ENCODE data around the gene DAAM2. TPM values are rescaled to one million over a fixed set of nuclear protein-coding genes. Genes with fewer than 3 reads are reported as not detected.

Gene DAAM2
- total and polyA plus RNA-seq, 3 experiments from 2014 or later, result not detected

DNA sequence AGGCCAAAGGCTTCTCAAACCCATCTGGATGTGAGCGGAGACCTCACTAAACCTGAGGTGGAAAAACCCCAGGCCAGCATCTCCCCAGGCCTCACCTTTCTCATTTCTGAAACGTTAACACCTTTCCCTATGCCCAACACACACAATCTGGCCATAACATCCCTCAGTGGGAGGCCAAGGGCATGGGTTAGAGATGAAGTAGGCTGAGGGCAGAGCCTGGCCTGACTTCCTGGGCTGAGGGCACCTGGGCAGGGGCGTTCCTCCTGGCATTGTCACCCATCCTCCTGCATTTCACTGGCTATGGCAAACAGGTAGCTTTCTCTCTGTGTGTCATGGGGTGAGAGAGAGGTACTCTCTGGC is 133.7 kb downstream of the DAAM2 start:
- Histone ChIP-seq H3K9me3 (ENCODE audit: low read length) (no peaks in the 10 kb centered on the region), H3K27ac (ENCODE audit: low read depth, low read length) (no peak overlapping the region), H3K4me3 (ENCODE audit: low read length) (no peak overlapping the region), H3K27me3 (ENCODE audit: insufficient read depth, low read length, poor library complexity, severe bottlenecking) (no peaks in the 10 kb centered on the region), H3K4me1 (ENCODE audit: insufficient read depth, low read length) (no peaks in the 10 kb centered on the region), H3K36me3 (ENCODE audit: insufficient read depth, low read length) (no peaks in the 10 kb centered on the region)
- H3K4me3 Mint-ChIP-seq, result no peak overlapping the region
- H3K9me3 Mint-ChIP-seq, result peaks cover 0 to 4% (median 0%) of the 10 kb centered on the region in 5 donors
- H3K4me1 Mint-ChIP-seq, result peaks cover 0 to 4% (median 0%) of the 10 kb centered on the region in 3 donors
- CTCF ChIA-PET, result no interaction called here
- H3K36me3 Mint-ChIP-seq, result no peaks in the 10 kb centered on the region
- DNase-seq, result no peak
- H3K27me3 Mint-ChIP-seq, result peaks cover 3 to 4% of the 10 kb centered on the region in 2 donors
- POLR2A ChIA-PET, result no interaction called here
- H3K27ac Mint-ChIP-seq, result peak overlapping the region in 1 of 8 donors; percentile 65

DNA sequence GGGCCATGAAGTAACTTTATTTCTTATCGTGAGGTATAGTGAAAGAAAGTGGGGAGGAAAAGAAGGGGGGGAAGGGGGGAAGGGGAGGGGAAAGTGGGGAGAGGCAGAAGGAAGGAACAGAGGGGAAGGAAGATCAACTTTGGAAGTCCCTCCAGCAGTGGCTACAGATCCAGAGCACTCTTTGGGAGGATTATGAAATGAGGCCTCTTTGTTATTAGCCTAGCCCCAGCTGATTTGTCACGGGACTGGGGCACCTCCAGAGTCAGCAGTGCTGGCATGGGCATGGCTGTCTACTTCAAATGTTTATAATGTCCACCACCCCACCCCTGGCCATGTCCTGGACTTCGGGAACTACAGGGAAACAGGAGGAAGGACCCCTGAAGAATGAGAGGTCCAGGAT is 134.5 kb downstream of the DAAM2 start:
- Histone ChIP-seq H3K27me3 (ENCODE audit: insufficient read depth, low read length, poor library complexity, severe bottlenecking) (no peaks in the 10 kb centered on the region), H3K9me3 (ENCODE audit: low read length) (no peaks in the 10 kb centered on the region), H3K36me3 (ENCODE audit: insufficient read depth, low read length) (no peaks in the 10 kb centered on the region), H3K4me1 (ENCODE audit: insufficient read depth, low read length) (no peaks in the 10 kb centered on the region), H3K4me3 (ENCODE audit: low read length) (no peak overlapping the region), H3K27ac (ENCODE audit: low read depth, low read length) (no peak overlapping the region)
- ChIA-PET CTCF (no interaction called here), POLR2A (no interaction called here)
- Mint-ChIP-seq H3K27me3 (peaks cover 3 to 7% of the 10 kb centered on the region in 2 donors), H3K4me3 (no peak overlapping the region), H3K4me1 (peaks cover 0 to 4% (median 0%) of the 10 kb centered on the region in 3 donors), H3K36me3 (no peaks in the 10 kb centered on the region), H3K9me3 (peaks cover 0 to 4% (median 0%) of the 10 kb centered on the region in 5 donors), H3K27ac (peak overlapping the region in 1 of 8 donors; percentile 65)
- no peak for DNase-seq

DNA sequence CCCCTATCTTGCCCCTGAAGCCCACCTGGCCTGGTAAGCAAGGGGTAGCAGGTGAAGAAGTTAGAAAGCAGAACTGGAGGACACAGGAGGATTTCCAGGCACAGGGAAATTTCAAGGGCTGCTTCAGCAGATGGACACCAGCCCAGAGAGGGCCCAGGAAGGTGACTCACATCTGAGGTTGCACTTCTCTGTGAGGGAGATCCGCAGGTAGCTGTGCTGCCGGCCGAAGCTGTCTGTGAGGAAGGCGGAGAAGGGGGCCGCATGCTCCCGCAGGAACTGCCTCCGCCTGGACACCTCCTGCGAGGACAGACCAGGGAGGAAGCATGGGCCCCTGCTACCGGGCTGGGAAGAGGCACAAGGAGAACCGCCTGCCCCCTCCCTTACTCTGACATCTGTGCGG is 135.0 kb downstream of the DAAM2 start:
- Mint-ChIP-seq H3K27ac (no peak overlapping the region), H3K36me3 (no peaks in the 10 kb centered on the region), H3K4me1 (peaks cover 0 to 4% (median 0%) of the 10 kb centered on the region in 3 donors), H3K4me3 (no peak overlapping the region), H3K9me3 (peaks cover 0 to 4% (median 3%) of the 10 kb centered on the region in 5 donors), H3K27me3 (peaks cover 6 to 12% of the 10 kb centered on the region in 2 donors)
- ChIA-PET POLR2A (no interaction called here), CTCF (no interaction called here)
- H3K27me3 ChIP-seq (ENCODE audit: insufficient read depth, low read length, poor library complexity, severe bottlenecking), result no peaks in the 10 kb centered on the region
- H3K4me1 ChIP-seq (ENCODE audit: insufficient read depth, low read length), result no peaks in the 10 kb centered on the region
- no peak overlapping the region for H3K4me3 ChIP-seq (ENCODE audit: low read length)
- no peaks in the 10 kb centered on the region for H3K36me3 ChIP-seq (ENCODE audit: insufficient read depth, low read length)
- H3K27ac ChIP-seq (ENCODE audit: low read depth, low read length), result no peak overlapping the region
- DNase-seq, result no peak
- H3K9me3 ChIP-seq (ENCODE audit: low read length), result no peaks in the 10 kb centered on the region

DNA sequence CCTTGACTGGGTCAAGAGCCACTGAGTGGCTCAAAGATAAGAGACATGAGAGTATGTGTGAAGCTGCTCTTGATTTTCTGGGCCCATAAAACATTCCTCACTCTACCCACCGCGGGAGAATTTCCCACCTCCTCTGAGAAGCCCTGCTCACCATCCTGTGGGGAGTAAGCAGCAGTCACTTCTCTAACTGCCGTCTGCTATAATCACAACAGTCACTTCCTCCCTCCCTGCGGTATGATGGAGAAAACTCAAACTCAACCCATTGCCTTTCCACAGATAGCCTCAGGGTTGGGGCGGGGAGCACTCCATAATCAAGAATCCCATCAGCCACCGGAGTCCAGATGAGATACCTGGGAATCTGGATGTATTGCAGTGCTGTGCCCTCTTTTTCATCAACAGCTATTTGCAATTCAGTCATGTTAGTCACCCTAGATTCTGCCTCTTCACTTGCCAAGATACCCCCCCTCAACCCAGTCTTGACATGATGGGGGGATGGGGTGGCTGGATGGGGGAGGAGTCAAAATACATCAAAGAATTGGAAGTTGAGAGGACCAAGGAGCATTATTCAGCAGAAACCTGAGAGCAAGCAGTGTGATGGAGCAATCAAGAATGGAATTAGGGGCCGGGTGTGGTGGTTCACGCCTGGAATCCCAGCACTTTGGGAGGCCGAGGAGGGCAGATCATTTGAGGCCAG is 137.0 kb downstream of the DAAM2 start:
- ChIA-PET CTCF (no interaction called here), POLR2A (no interaction called here)
- peaks cover 0 to 8% (median 7%) of the 10 kb centered on the region in 3 donors for H3K4me1 Mint-ChIP-seq
- H3K27ac ChIP-seq (ENCODE audit: low read depth, low read length), result no peak overlapping the region
- H3K36me3 Mint-ChIP-seq, result no peaks in the 10 kb centered on the region
- H3K4me3 ChIP-seq (ENCODE audit: low read length), result no peak overlapping the region
- peaks cover 14 to 30% of the 10 kb centered on the region in 2 donors for H3K27me3 Mint-ChIP-seq
- H3K9me3 Mint-ChIP-seq, result peaks cover 0 to 7% (median 3%) of the 10 kb centered on the region in 5 donors
- no peak overlapping the region for H3K27ac Mint-ChIP-seq
- no peak for DNase-seq
- no peak overlapping the region for H3K4me3 Mint-ChIP-seq
- no peaks in the 10 kb centered on the region for H3K4me1 ChIP-seq (ENCODE audit: insufficient read depth, low read length)
- no peaks in the 10 kb centered on the region for H3K9me3 ChIP-seq (ENCODE audit: low read length)
- no peaks in the 10 kb centered on the region for H3K27me3 ChIP-seq (ENCODE audit: insufficient read depth, low read length, poor library complexity, severe bottlenecking)
- H3K36me3 ChIP-seq (ENCODE audit: insufficient read depth, low read length), result no peaks in the 10 kb centered on the region

DNA sequence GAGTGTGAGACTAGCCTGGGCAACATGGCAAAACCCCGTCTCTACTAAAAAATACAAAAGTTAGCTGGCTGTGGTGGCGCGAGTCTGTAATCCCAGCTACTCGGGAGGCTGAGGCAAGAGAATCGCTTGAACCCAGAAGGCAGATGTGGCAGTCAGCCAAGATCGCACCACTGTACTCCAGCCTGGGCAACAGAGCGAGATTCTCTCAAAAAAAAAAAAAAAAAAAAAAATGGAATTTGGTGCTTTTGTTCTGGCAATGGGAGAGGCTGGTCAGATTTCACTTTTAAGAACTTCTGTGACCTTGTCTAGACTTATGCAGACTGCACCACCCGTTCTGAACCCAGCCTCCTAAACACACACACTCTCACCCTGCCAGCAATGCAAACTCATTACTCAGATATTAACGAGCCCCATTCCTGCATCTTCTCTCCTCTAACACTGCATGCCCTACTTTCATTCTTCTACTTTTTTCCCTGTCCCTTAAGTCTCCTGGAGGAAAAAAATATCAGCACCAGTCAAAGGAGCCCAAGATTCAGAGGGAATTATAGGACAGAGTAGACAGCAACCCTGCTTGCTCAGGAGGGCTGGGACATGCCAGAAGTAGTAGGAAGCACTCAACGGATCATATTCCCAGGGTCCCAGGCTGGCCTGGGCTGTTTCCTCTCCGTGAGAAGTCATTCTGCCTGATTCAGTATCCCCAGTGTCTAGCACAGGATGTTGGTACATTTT is 137.7 kb downstream of the DAAM2 start:
- H3K27ac Mint-ChIP-seq, result no peak overlapping the region
- no peak for DNase-seq
- no peaks in the 10 kb centered on the region for H3K27me3 ChIP-seq (ENCODE audit: insufficient read depth, low read length, poor library complexity, severe bottlenecking)
- POLR2A ChIA-PET, result no interaction called here
- H3K36me3 ChIP-seq (ENCODE audit: insufficient read depth, low read length), result no peaks in the 10 kb centered on the region
- H3K9me3 Mint-ChIP-seq, result peaks cover 0 to 7% (median 3%) of the 10 kb centered on the region in 5 donors
- H3K4me3 ChIP-seq (ENCODE audit: low read length), result no peak overlapping the region
- H3K4me1 ChIP-seq (ENCODE audit: insufficient read depth, low read length), result peaks cover 5% of the 10 kb centered on the region
- CTCF ChIA-PET, result no interaction called here
- H3K27me3 Mint-ChIP-seq, result peaks cover 14 to 30% of the 10 kb centered on the region in 2 donors
- H3K9me3 ChIP-seq (ENCODE audit: low read length), result no peaks in the 10 kb centered on the region
- no peaks in the 10 kb centered on the region for H3K36me3 Mint-ChIP-seq
- peaks cover 0 to 10% (median 9%) of the 10 kb centered on the region in 3 donors for H3K4me1 Mint-ChIP-seq
- no peak overlapping the region for H3K27ac ChIP-seq (ENCODE audit: low read depth, low read length)
- H3K4me3 Mint-ChIP-seq, result no peak overlapping the region

DNA sequence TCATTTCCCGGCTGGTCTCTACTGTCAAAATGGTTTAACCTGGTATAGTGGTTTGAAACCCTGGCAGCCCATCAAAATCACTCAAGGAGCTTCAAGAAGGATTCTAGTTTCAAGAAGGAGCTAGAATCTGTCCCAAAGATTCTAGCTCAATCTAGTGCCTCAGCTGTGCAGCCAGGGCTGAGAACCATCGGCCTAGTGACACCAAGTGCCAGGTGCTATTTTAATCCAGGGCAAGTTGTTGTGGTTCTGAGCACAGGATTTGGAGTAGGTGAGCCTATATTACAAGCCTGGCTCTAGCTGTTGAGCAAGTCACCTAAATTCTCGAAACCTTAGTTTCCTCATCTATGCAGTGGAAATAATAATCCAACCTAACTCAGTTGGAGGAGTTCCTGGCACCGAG is 138.4 kb downstream of the DAAM2 start:
- no peak overlapping the region for H3K27ac Mint-ChIP-seq
- H3K9me3 Mint-ChIP-seq, result peaks cover 0 to 7% (median 3%) of the 10 kb centered on the region in 5 donors
- Histone ChIP-seq H3K4me1 (ENCODE audit: insufficient read depth, low read length) (peaks cover 10% of the 10 kb centered on the region), H3K9me3 (ENCODE audit: low read length) (no peaks in the 10 kb centered on the region), H3K36me3 (ENCODE audit: insufficient read depth, low read length) (no peaks in the 10 kb centered on the region), H3K27ac (ENCODE audit: low read depth, low read length) (no peak overlapping the region), H3K4me3 (ENCODE audit: low read length) (no peak overlapping the region), H3K27me3 (ENCODE audit: insufficient read depth, low read length, poor library complexity, severe bottlenecking) (no peaks in the 10 kb centered on the region)
- DNase-seq, result no peak
- H3K4me3 Mint-ChIP-seq, result no peak overlapping the region
- peaks cover 0 to 10% (median 9%) of the 10 kb centered on the region in 3 donors for H3K4me1 Mint-ChIP-seq
- ChIA-PET CTCF (no interaction called here), POLR2A (no interaction called here)
- H3K27me3 Mint-ChIP-seq, result peaks cover 18 to 35% of the 10 kb centered on the region in 2 donors
- H3K36me3 Mint-ChIP-seq, result no peaks in the 10 kb centered on the region

DNA sequence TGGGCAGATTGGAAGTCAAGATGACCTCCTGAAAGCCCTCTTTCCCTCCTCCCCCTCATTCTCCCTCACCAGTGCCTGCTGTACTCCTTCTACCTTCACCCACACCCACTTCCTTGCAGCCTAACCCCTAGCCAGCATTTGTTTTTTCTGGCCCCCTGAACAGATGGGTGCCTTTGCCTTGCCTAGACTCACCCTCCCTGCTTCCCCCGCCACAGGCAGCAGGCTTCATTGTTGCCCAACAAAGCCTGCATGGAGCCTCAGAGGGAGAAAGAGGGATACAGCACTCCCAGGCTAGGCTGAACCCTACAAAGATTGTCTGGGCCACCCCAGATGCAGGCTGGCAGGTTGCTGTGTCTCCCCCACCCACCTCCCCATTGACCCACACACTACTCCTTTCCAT is 139.4 kb downstream of the DAAM2 start:
- ChIA-PET CTCF (no interaction called here), POLR2A (no interaction called here)
- H3K27ac ChIP-seq (ENCODE audit: low read depth, low read length), result no peak overlapping the region
- Mint-ChIP-seq H3K36me3 (no peaks in the 10 kb centered on the region), H3K4me1 (peaks cover 0 to 9% (median 6%) of the 10 kb centered on the region in 3 donors), H3K27me3 (peaks cover 20 to 44% of the 10 kb centered on the region in 2 donors), H3K4me3 (no peak overlapping the region), H3K9me3 (peaks cover 0 to 7% (median 0%) of the 10 kb centered on the region in 5 donors), H3K27ac (peak overlapping the region in 1 of 8 donors; percentile 83)
- DNase-seq, result no peak
- H3K27me3 ChIP-seq (ENCODE audit: insufficient read depth, low read length, poor library complexity, severe bottlenecking), result no peaks in the 10 kb centered on the region
- no peaks in the 10 kb centered on the region for H3K36me3 ChIP-seq (ENCODE audit: insufficient read depth, low read length)
- H3K4me1 ChIP-seq (ENCODE audit: insufficient read depth, low read length), result peaks cover 10% of the 10 kb centered on the region
- no peak overlapping the region for H3K4me3 ChIP-seq (ENCODE audit: low read length)
- H3K9me3 ChIP-seq (ENCODE audit: low read length), result no peaks in the 10 kb centered on the region

DNA sequence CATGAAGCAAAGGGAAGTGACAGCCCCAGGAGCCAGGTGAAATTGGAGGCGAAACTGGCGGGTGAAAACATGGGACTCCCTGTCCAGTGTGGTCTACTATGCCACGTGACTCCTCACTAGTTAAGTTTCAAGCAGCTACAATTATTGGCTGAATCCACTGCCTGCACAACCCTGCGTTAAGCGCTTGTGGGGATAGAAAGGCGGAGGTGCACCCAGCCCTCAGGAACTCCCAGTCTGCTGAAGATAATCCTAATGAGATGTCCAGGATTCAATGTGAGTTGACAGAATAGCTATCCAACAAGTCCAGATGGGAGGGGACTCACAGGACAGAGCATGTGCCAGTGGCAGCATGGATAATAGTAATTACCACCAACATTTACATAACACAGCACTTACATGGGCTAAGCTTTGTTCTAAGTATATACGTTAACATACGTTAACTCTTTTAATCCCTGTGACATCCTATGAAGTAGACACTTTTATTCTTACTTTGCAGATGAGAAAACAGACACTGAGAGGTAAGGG is 140.3 kb downstream of the DAAM2 start:
- H3K27ac ChIP-seq (ENCODE audit: low read depth, low read length), result no peak overlapping the region
- no peak for DNase-seq
- H3K9me3 ChIP-seq (ENCODE audit: low read length), result no peaks in the 10 kb centered on the region
- H3K27me3 Mint-ChIP-seq, result peaks cover 20 to 49% of the 10 kb centered on the region in 2 donors
- H3K27me3 ChIP-seq (ENCODE audit: insufficient read depth, low read length, poor library complexity, severe bottlenecking), result no peaks in the 10 kb centered on the region
- no peak overlapping the region for H3K27ac Mint-ChIP-seq
- peaks cover 10% of the 10 kb centered on the region for H3K4me1 ChIP-seq (ENCODE audit: insufficient read depth, low read length)
- no peaks in the 10 kb centered on the region for H3K36me3 Mint-ChIP-seq
- ChIA-PET CTCF (no interaction called here), POLR2A (no interaction called here)
- H3K9me3 Mint-ChIP-seq, result peaks cover 0 to 7% (median 0%) of the 10 kb centered on the region in 5 donors
- no peak overlapping the region for H3K4me3 ChIP-seq (ENCODE audit: low read length)
- H3K36me3 ChIP-seq (ENCODE audit: insufficient read depth, low read length), result no peaks in the 10 kb centered on the region
- no peak overlapping the region for H3K4me3 Mint-ChIP-seq
- peaks cover 0 to 9% (median 6%) of the 10 kb centered on the region in 3 donors for H3K4me1 Mint-ChIP-seq

All from CD8-positive, alpha-beta memory T cell (primary cell).